WERI-Rb-1 (cell line): Measurements from ENCODE around the gene FHAD1.

ENCODE experiments used
- DNase-seq: peaks from one replicate; pipeline ENCODE4 v3.0.0-alpha.2; 2020
- H3K27ac ChIP-seq: fragments of 250-450 bp; sonication (Bioruptor Pico); 2 replicates; pipeline ENCODE4 v1.5.1; 2020; ENCODE audit warnings: mild to moderate bottlenecking, moderate library complexity
- H3K27me3 ChIP-seq: fragments of 250-450 bp; sonication (Bioruptor Pico); 2 replicates; pipeline ENCODE4 v1.5.1; 2021; ENCODE audit warnings: mild to moderate bottlenecking, low read depth, moderate library complexity; ENCODE audit not compliant: insufficient read depth, severe bottlenecking
- H3K36me3 ChIP-seq: fragments of 250-450 bp; sonication (Bioruptor Pico); 2 replicates; pipeline ENCODE4 v1.5.1; 2020; ENCODE audit warnings: mild to moderate bottlenecking, moderate library complexity
- H3K4me3 ChIP-seq: 2 replicates; pipeline ENCODE4 v1.5.1; 2011; ENCODE audit warnings: low read depth, mild to moderate bottlenecking, control low read depth, low read length
- H3K9me3 ChIP-seq: fragments of 250-450 bp; sonication (Bioruptor Pico); 2 replicates; pipeline ENCODE4 v1.5.1; 2021; ENCODE audit warnings: mild to moderate bottlenecking, moderate library complexity; ENCODE audit not compliant: severe bottlenecking
- TF ChIP-seq, protein P1 (sequence below): IDR thresholded peaks from 2 replicates; pipeline ENCODE4 v1.5.1; 2011; ENCODE audit warnings: low read depth, mild to moderate bottlenecking, control low read depth, inconsistent platforms, low read length

The FHAD1 gene

DNA sequence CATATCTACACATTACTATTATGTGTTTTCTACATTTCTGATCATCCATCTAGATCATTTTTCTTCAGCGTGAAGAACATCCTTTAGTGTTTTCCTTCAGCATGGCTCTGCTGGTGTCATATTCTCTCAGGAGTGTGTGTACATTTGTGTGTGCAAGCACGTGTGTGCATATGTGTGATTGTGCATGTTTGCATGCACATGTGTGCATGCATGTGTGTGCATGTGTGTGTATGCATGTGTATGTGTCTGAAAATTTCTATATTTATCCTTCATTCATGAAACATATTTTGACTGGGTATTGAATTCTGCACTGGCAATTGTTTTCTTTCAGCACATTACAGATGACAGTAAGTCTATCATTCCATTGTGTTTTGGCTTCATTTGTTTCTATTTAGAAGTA is 74.6 kb downstream of the FHAD1 start:
- no peak overlapping the region for H3K4me3 ChIP-seq
- DNase-seq: no peak
- TF ChIP-seq, protein P1, sequence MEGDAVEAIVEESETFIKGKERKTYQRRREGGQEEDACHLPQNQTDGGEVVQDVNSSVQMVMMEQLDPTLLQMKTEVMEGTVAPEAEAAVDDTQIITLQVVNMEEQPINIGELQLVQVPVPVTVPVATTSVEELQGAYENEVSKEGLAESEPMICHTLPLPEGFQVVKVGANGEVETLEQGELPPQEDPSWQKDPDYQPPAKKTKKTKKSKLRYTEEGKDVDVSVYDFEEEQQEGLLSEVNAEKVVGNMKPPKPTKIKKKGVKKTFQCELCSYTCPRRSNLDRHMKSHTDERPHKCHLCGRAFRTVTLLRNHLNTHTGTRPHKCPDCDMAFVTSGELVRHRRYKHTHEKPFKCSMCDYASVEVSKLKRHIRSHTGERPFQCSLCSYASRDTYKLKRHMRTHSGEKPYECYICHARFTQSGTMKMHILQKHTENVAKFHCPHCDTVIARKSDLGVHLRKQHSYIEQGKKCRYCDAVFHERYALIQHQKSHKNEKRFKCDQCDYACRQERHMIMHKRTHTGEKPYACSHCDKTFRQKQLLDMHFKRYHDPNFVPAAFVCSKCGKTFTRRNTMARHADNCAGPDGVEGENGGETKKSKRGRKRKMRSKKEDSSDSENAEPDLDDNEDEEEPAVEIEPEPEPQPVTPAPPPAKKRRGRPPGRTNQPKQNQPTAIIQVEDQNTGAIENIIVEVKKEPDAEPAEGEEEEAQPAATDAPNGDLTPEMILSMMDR: no peak
- no peak overlapping the region for H3K27ac ChIP-seq
- H3K9me3 ChIP-seq: no peaks in the 10 kb centered on the region
- H3K27me3 ChIP-seq: no peaks in the 10 kb centered on the region
- no peaks in the 10 kb centered on the region for H3K36me3 ChIP-seq

- DNase-seq: peak; percentile 53
- Histone ChIP-seq H3K36me3 (no peaks in the 10 kb centered on the region), H3K27ac (peak overlapping the region; percentile 15; the same call in 1 of the 2 replicates), H3K9me3 (no peaks in the 10 kb centered on the region), H3K4me3 (no peak overlapping the region), H3K27me3 (no peaks in the 10 kb centered on the region)
- TF ChIP-seq, protein P1: no peak
Observed at GRCh38 chr1:15322648-15323350, 75.8 kb downstream of the FHAD1 start.

GRCh38 chr1:15323351-15323988 is 76.4 kb downstream of the FHAD1 start:
- H3K27me3 ChIP-seq: no peaks in the 10 kb centered on the region
- no peaks in the 10 kb centered on the region for H3K36me3 ChIP-seq
- no peaks in the 10 kb centered on the region for H3K9me3 ChIP-seq
- TF ChIP-seq, protein P1: peak; percentile 94
- no peak overlapping the region for H3K4me3 ChIP-seq
- peak; percentile 76 for DNase-seq
- peak overlapping the region; percentile 15; the same call in 1 of the 2 replicates for H3K27ac ChIP-seq

DNA sequence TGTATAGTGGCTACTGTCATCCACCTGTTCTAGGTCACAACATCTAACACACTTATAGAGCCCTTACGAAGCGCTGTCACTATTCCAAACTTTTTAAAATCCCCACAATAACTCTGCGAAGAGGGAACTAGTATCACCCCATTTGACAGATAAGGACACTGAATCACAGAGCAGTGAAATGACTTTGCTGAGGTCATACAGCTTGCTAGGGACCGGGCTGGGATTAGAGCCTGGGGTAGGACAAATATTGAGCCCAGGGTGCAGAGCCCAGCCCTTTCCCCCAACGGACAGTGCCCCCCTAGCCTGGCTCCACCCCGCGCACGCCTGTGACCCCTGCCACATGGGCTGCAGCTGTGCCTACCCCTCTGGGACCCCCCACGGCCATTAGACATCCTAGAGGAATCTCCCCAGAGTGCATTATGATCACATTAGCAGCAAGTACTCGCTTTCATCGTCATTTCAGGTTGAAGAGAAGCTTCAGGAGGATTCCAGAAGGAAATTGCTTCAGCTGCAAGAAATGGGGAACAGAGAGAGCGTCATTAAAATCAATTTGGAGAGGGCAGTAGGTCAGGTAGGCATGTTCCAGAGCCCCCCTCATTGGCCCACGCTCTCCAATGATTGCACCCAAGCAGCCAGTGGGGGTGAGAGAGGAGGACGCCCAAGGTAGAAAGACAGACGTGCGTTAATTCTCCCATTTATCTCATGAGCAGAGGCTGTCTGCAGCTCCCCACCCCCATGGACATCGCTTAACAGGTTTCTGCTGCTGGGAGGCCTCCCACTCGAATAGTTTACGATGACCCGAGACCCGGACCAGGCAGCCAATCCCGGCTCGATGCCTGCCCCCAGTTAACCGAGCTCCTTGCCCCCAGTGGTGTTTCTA is 77.2 kb downstream of the FHAD1 start:
- Histone ChIP-seq H3K27ac (no peak overlapping the region), H3K36me3 (no peaks in the 10 kb centered on the region), H3K9me3 (no peaks in the 10 kb centered on the region), H3K27me3 (no peaks in the 10 kb centered on the region), H3K4me3 (no peak overlapping the region)
- TF ChIP-seq, protein P1: no peak
- DNase-seq: peak; percentile 66

- Histone ChIP-seq H3K9me3 (no peaks in the 10 kb centered on the region), H3K36me3 (no peaks in the 10 kb centered on the region), H3K27ac (peak overlapping the region; percentile 39), H3K4me3 (no peak overlapping the region), H3K27me3 (no peaks in the 10 kb centered on the region)
- TF ChIP-seq, protein P1: no peak
- DNase-seq: no peak
Observed at GRCh38 chr1:15324869-15325335, 77.9 kb downstream of the FHAD1 start.
